ACHN (cell line): Measurements from ENCODE around the gene GTPBP6.

Source experiments
- DNase-seq: peaks from one replicate; pipeline ENCODE4 v3.0.0-alpha.2; 2015
- in situ Hi-C: cut with HindIII; loops from 2 replicates; pipeline ENCODE4 v1.10.0; 2017; ENCODE audit warnings: low sequenced_read_pairs, low pct_ligation_motif_present, low pct_unique_long_range_greater_than_20kb

Gene GTPBP6, protein sequence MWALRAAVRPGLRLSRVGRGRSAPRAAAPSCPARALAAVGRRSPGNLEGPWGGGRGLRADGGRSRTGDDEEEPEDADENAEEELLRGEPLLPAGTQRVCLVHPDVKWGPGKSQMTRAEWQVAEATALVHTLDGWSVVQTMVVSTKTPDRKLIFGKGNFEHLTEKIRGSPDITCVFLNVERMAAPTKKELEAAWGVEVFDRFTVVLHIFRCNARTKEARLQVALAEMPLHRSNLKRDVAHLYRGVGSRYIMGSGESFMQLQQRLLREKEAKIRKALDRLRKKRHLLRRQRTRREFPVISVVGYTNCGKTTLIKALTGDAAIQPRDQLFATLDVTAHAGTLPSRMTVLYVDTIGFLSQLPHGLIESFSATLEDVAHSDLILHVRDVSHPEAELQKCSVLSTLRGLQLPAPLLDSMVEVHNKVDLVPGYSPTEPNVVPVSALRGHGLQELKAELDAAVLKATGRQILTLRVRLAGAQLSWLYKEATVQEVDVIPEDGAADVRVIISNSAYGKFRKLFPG

DNA sequence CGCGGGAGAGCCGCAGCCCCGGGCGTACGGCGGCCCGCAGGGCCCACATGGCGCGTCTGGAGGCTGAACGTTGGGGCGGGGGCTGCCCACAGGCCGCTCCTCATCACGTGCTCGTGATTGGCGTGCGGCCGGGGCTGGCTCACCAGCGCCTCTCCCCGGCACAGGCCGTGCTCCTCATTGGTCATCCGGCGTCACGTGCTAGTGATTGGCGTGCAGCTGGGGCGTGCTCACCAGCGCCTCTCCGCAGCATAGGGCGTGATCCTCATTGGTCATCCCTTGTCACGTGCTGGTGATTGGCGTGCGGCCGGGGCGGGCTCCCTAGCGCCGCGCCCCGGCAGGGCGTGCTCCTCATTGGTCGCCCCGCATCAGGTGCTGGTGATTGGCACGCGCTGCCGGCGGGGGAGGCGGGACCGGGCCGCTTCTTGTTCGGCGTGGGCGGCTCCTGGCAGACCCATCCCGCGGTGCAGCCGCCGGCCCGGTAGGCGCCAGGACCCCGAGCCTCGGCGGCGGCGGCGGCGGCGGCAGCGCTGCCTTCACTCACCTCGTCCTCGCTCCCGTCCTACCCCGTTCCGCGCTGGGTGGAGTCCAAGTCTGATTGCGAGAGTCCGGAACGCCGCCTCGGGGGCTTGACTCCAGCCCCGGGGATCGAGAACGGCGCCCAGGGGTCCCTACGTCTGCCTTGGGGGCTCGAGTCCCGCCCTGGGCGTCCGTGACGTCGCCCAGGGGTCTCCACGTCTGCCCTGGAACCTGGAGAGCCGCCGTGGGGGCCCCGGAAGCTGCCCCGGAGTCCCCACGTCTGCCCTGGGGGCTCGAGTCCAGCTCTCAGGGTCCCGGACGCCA, at the start of gene GTPBP6:
Gene GTPBP6, minus strand, starts transcription at position 58 of the 840 bp plus-strand sequence. Its CDS starts 9 bp downstream, at position 49.
- in situ Hi-C loops: no loop called here
- DNase-seq: peak; percentile 89

DNA sequence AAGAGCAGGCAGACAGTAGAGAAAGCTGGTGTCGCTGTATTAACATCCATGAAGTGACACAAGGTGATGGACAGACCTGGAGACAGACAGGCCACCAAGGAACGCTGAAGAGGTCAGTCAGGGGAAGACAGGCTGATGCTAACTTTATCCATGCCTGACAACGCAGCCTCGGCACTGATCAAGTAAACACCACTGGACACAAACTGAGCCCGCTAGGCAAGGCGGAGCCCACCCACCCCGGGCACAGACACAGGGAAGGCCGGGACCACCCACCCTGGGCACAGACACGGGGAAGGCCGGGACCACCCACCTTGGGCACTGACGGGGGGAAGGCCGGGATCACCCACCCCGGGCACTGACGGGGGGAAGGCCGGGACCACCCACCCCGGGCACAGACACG, 49.3 kb upstream of the GTPBP6 start:
- in situ Hi-C loops: no loop called here
- DNase-seq: no peak

DNA sequence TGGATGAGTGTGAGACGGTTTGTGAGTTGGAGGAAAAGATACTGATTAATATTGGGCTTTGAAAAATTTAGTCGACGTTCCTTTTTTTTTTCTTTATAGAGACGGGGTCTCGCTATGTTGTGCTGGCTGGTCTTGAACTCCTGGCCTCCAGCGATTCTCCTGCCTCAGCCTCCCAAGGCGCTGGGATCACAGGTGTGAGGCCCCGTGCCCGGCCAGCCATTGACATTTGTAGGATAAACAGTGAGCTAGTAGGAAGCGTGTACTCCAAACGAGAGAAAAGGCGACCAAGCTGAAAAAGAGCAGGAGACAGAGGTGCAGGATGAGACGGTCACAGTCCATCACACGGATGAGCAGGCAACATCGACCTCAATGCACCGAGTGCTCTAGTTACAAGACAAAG, 48.8 kb upstream of the GTPBP6 start:
- in situ Hi-C loops: no loop called here
- no peak for DNase-seq

DNA sequence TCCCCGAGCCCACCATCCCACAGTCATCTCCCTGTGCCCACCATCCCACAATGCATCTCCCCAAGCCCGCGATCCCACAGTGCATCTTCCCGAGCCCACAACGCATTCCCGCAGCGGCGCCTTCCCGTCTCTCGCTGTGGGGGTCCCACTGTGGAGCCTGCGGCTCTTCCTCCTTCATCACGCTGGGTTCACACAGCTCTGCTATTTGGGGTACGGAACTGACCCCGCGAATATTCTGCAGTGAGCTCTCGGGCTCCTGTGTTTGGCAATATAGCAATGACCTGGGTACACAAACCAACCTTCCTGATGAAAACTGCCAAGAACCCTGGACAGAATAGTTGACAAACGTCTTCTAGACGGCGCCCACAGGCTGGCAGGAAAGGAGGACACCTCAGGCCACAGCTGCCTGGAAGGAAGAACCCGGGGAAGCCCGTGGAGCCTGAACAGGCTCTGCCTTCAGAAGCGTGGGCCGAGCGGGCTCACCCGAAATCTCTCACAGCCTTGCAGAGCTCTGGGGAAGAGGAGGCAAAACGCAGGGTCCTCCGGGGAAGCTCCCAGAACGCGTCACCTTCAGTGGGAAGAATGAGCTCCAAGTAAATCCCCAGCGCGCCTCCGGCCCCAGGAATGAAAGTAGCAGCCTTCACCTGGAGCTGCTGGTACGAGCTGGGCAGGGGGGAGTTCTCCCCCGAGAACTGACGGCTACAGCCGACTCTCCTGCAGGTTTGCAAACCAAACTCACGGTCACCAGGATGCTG, 45.2 kb upstream of the GTPBP6 start:
- no peak for DNase-seq
- in situ Hi-C loops: no loop called here

DNA sequence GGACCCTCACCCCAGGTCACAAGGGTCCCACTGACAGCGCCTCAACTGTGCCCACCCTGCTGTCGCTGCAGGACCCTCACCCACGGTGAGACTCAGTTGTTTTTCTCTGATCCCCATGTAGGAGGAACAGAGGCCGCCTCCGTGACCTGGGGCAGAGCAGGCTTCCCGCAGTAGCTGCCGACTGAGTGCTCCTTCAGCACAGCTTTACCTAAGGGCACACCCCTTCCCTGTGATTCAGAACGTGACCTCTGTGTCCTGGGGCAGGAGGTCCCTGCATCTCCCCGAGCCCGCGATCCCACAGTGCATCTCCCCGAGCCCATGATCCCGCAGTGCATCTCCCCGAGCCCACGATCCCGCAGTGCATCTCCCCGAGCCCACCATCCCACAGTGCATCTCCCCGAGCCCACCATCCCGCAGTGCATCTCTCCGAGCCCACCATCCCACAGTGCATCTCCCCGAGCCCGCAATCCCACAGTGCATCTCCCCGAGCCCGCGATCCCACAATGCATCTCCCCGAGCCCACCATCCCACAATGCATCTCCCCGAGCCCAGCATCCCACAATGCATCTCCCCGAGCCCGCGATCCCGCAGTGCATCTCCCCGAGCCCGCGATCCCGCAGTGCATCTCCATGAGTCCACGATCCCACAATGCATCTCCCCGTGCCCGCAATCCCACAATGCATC, 44.5 kb upstream of the GTPBP6 start:
- in situ Hi-C loops: no loop called here
- no peak for DNase-seq

DNA sequence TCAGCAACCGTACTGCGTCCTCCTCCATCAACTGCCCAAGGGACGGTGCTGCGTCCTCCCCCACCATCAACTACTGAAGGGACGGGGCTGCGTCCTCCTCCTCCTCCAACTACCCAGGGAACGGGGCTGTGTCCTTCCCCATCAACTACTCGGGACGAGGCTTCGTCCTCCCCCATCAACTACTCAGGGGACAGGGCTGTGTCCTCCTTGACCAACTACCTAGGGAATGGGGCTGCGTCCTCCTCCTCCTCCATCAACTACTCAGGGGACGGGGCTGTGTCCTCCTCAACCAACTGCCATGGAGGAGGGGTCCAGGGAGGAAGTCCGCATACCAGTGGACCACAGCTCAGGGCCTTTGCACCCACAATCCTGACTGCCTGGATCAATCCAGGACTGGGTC, 43.8 kb upstream of the GTPBP6 start:
- in situ Hi-C loops: no loop called here
- DNase-seq: no peak

DNA sequence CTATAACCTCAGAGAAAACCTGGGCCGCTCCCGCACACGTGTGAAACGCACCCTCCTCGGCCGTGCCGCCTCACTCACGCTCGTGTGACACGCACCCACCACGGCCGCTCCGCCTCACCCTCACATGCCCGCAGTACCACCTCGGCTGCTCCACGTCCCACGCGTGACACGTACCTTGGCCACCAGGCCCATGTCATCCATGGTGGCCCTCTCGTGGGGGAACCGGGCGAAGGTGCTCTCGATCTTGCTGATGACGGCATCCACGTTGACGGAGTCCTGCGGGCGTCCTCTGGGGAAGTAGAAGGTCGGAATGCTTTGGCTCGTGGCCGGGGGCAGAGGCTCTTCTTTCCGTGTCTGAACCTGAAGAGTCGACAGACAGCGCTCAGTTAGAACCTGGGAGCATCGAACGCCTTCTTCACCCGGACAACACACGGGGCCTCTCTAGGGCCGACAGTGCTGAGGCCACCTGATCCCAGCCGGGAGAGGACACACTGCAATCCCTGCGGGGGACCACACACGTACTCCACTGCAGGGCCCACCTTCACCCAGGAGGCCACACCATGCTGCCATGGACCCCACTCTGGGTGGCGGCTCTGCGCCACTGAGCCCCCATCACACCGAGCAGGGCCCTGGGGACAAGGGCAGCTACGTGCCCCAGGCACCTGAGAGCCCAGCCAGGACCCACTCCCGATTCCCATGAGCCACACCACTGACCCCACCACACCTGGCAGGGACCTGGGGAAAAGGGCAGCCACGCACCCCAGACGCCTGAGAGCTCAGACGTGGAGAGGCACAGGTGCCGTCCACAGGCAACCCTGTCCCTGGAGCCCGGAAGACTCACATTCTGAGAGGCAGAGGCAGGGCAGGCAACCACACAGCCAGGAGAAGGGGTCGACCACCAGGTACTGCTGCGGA, 42.9 kb upstream of the GTPBP6 start:
- DNase-seq: no peak
- in situ Hi-C loops: no loop called here

DNA sequence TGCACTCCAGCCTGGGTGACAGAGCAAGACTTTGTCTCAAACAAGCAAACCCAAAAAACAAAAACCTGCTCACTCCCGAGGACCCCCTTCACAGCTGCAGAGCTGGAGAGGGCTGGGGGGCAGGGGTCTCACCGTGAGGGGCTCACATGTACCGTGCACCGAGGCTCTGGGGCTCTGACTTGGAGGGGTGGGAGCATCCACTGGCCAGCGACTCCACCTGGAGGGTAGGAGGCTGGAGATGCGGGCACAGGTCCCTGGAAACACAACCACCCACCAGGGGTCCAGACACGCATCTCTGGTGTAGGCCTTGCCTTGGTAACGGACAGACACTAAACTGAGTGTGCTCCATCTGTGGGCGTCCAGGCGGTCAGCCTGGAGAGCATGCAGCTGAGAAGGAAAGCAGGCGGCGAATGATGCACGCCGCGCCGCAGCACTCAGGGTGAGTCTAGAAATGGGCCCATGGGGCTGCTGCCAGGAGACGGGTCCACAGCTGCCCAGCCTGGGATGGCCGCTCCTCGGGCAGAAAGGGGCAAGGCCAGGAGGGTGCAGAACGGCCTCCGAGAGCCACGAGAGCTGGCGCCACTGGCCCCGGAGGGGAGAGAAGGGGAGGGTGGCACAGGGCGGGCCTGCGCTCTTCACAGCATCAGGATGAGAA, 42.0 kb upstream of the GTPBP6 start:
- no peak for DNase-seq
- in situ Hi-C loops: no loop called here

DNA sequence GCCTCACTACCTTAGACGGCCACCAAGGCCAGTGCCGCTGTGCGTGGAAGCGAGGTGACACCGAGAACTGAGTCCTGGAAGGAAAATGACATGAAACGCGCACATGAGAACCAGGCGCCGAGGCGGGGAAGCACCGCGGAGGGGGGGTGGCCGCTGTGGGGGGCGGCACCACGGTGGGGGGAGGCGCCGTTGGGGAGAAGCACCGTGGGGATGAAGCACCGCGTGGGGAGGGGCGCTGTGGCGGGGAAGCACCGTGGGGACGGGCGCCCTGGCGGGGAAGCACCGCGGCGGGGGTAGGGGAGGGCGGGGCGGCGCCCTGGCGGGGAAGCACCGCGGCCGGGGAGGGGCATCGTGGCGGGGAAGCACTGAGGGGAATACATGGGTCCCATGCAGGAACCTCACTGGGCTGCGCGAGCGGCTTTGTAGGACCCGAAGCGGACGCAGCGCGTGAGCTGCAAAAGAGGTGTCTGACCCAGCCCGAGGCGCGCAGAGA, 40.1 kb upstream of the GTPBP6 start:
- no peak for DNase-seq
- in situ Hi-C loops: no loop called here

DNA sequence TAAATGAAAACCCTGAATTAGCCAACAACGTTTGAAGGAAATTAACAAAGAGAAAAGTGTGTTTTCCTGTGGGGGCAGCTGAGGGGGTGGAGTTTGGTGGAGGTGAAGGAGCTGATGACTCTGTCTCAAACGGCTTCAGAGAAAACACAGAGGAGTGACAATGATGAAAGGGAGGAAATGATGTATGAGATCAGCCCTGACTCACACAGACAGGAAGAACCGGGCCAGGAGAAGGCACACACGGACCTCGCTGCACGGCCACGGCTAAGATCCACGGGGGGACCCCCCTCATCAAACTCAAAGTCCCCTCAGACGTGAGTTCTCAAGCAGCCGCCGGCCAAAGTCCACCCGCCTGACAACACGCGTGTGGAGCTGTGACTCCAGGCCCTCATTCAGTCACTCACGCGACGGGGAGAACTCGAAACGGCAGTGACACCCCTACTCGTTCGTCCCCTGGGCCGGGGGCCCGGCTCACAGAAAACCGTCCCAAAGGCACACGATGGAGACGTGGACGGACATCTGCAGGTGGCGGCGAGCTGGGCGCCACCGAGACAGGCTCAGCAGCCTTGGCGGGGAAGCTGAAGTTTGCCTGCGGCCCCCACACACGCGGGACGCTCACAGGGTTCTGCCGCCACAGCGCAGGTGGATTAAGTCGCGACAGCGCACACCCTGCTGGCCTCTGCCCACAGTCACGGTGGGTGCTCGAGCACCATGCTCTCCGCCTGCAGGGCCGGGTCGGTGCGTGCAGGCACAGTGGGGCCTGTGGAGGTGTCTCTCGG, 39.3 kb upstream of the GTPBP6 start:
- DNase-seq: peak; percentile 0
- in situ Hi-C loops: no loop called here

DNA sequence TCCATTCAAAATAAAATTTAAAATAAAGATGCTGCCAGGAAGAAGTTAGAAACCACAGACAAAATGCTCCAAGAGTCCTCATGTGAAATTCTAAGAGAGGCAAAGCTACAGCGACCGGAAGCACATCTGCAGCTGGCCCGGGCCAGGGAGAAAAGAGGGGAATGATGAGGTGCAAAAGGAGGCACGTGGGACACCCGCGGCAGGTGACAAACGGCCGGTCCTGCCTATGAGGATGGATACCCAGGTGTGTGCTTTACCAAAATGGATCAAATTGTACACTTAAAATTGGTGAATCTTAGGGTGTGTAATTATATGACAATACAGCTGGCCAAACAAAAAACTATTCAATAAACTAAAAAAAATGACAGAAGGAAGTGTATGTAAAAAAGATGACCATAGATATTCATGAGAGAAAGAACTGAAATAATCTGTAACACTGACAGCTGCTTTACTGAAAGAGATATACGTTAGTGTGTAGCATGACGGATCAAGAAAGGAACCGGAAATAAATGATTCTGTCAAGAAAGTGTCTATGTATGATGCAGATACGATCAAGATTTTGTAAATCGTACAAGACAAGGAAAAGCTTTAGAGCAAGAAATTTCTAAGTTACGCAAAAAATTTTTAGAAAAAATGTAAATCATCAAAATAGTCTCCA, 38.6 kb upstream of the GTPBP6 start:
- in situ Hi-C loops: no loop called here
- DNase-seq: no peak

DNA sequence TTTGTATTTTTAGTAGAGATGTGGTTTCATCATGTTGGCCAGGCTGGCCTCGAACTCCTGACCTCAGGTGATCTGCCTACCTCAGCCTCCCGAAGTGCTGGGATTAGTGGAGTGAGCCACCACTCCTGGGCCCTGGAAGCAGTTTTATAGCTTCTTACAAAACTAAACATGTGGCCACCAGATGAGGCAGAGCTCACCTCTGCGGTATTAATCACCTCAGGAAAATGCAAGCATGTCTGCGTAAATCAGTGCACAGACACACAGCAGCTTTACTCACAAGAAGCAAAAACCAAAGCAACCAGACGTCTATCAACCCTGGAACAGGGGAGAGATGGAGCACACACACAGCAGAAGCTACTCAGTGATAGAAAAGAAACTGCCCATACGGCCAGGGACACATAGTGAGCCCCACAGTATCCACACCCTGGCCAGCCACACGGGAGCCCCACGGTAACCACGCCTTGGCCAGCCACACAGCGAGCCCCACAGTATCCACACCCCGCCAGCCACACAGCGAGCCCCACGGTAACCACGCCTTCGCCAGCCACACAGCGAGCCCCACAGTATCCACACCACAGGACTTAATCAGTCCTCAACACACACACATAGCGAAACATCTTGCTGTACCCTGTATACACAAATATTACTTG, 37.9 kb upstream of the GTPBP6 start:
- in situ Hi-C loops: no loop called here
- DNase-seq: no peak

DNA sequence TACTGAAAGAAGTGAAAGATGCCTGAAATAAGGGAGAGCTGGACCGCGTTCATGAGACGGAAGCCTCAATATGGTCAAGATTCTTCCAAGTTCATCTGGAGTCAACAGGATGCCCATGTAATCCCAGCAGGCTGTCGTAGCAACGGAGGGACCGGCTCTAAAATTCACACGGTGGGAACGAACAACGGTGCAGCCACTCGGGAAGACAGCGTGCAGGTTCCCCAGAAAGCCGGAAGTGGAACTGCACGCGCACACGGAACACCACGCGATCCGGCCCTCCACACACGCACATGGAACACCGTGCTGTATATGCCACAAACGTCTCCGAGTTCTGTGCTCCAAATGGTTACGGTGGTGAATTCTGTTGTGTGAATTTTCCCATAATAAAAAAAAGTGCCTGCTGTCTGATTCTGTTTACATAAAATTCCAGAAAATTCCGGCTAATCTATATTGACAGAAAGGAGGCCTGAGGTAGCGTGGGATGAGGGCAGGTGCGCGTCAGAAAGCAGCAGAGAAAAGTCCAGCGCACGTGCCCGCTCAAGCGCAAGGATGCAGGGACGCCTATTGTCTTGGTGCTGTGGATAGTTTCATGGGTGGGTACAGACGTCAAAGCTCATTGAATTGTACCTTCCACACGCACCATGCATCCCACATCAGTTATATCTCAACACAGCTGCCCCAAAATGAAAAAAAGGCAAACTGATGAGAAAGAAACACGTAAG, 36.9 kb upstream of the GTPBP6 start:
- in situ Hi-C loops: no loop called here

DNA sequence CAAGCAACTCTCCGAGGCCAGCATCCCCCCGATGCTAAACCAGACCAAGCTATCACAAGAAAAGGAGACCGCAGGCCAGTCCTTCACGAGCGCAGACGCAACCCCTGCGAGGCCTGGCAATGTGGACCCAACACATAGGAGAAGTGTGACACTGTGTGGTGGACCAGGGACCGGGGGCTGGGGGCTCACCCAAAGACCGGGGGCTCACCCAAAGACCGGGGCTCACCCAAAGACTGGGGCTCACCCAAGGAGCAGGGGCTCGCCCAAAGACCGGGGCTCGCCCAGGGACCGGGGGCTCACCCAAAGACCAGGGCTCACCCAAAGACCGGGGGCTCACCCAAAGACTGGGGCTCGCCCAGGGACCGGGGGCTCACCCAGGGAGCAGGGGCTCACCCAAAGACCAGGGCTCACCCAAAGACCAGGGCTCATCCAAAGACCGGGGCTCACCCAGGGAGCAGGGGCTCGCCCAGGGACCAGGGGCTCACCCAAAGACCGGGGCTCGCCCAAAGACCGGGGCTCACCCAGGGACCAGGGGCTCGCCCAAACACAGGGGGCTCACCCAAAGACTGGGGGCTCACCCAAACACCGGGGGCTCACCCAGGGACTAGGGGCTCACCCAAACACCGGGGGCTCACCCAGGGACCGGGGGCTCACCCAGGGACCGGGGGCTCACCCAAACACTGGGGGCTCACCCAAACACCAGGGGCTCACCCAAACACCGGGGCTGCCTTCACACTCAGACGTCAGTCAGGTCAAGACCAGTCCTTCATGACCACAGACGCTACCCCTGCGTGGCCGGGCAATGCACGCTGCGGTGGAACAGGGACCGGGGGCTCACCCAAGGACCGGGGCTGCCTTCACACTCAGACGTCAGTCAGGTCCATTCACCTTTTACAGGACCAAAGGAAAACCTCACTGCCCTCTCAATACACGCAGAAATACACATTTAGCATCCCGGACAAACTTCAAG, 35.3 kb upstream of the GTPBP6 start:
- no peak for DNase-seq
- in situ Hi-C loops: no loop called here

More for the DNA sequence above, 36.9 kb upstream of the GTPBP6 start:
- DNase-seq: no peak
